PC-3 (cell line): ENCODE measurements around the gene UPK3A. TPM values are rescaled to one million over a fixed set of nuclear protein-coding genes. Genes with fewer than 3 reads are reported as not detected.

ENCODE experiments used
- ATAC-seq: fragments of 200-7000 bp; cut with Tn5 transposase; 2 replicates; pipeline ENCODE4 v1.9.1; 2020; ENCODE audit warnings: mild to moderate bottlenecking, moderate library complexity
- BruUV-seq: library from RNA; stranded (reverse); fragments of 400-500 nt; replicated peaks from 2 replicates; lab custom pipeline; 2021; lab: Mats Ljungman, UMichigan
- CTCF ChIA-PET: fragments of 300-600 bp; sonication (Branson Sonifier 250); formaldehyde crosslinking; loops from one replicate; lab custom pipeline; 2022; ENCODE audit warnings: antibody characterized with exemption; lab: Charles Lee
- POLR2A ChIA-PET: fragments of 300-600 bp; sonication (Branson Sonifier 250); formaldehyde crosslinking; loops from one replicate; lab custom pipeline; 2022; ENCODE audit warnings: antibody characterized with exemption; ENCODE audit not compliant: unreplicated experiment; lab: Charles Lee
- DNase-seq: peaks from one replicate; pipeline ENCODE4 v3.0.0-alpha.2; 2015
- H2AFZ ChIP-seq: fragments of 300-600 bp; sonication (generic); 2 replicates; pipeline ENCODE4 v1.6.0; 2016; ENCODE audit warnings: antibody characterized with exemption, low read length
- H3F3A ChIP-seq: fragments of 300-600 bp; sonication (generic); one replicate; pipeline ENCODE4 v1.6.0; 2017; ENCODE audit warnings: antibody characterized with exemption, low read length, control low read depth, mild to moderate bottlenecking; ENCODE audit not compliant: unreplicated experiment
- H3K27ac ChIP-seq: fragments of 300-600 bp; sonication (generic); 2 replicates; pipeline ENCODE4 v1.5.1; 2016; ENCODE audit warnings: mild to moderate bottlenecking, low read length
- H3K27me3 ChIP-seq: fragments of 300-600 bp; sonication (generic); 2 replicates; pipeline ENCODE4 v1.6.1; 2016; ENCODE audit warnings: low read length, mixed read lengths
- H3K36me3 ChIP-seq: fragments of 300-600 bp; sonication (generic); 2 replicates; pipeline ENCODE4 v1.6.1; 2016; ENCODE audit warnings: low read depth, mixed run types, low read length, mixed read lengths
- H3K4me1 ChIP-seq: fragments of 300-600 bp; sonication (generic); 2 replicates; pipeline ENCODE4 v1.5.1; 2016; ENCODE audit warnings: low read length; ENCODE audit not compliant: insufficient read depth
- H3K4me2 ChIP-seq: fragments of 300-600 bp; sonication (generic); 2 replicates; pipeline ENCODE4 v1.6.0; 2016; ENCODE audit warnings: low read length
- H3K4me3 ChIP-seq: fragments of 300-600 bp; sonication (generic); 2 replicates; pipeline ENCODE4 v1.5.1; 2016; ENCODE audit warnings: mild to moderate bottlenecking, low read length, mixed read lengths
- H3K79me2 ChIP-seq: fragments of 300-600 bp; sonication (generic); 2 replicates; pipeline ENCODE4 v1.6.1; 2017; ENCODE audit warnings: low read length, mixed read lengths
- H3K9ac ChIP-seq: fragments of 300-600 bp; sonication (generic); 2 replicates; pipeline ENCODE4 v1.6.0; 2016; ENCODE audit warnings: mild to moderate bottlenecking, low read length
- H3K9me2 ChIP-seq: fragments of 300-600 bp; sonication (generic); replicated peaks from 2 replicates; pipeline ENCODE4 v1.6.1; 2016; ENCODE audit warnings: mixed run types, low read length, mixed read lengths
- H3K9me3 ChIP-seq: fragments of 300-600 bp; sonication (generic); 2 replicates; pipeline ENCODE4 v1.6.1; 2016; ENCODE audit warnings: low read length, mixed read lengths
- H4K20me1 ChIP-seq: fragments of 300-600 bp; sonication (generic); 2 replicates; pipeline ENCODE4 v1.6.1; 2016; ENCODE audit warnings: low read length, mixed read lengths
- CTCF ChIP-seq: fragments of 300-600 bp; sonication (generic); conservative IDR thresholded peaks from 2 replicates; pipeline ENCODE4 v1.5.1; 2017; ENCODE audit warnings: antibody characterized with exemption, low read depth, mild to moderate bottlenecking, low read length
- EZH2 ChIP-seq: fragments of 300-600 bp; sonication (generic); IDR thresholded peaks from one replicate; pipeline ENCODE4 v1.6.1; 2017; ENCODE audit warnings: antibody characterized with exemption, mild to moderate bottlenecking, low read length; ENCODE audit not compliant: unreplicated experiment
- EZH2phosphoT487 ChIP-seq: fragments of 300-600 bp; sonication (generic); IDR thresholded peaks from 2 replicates; pipeline ENCODE4 v1.6.1; 2018; ENCODE audit warnings: mild to moderate bottlenecking, antibody characterized with exemption, low read length, borderline replicate concordance
- intact Hi-C: fragments of 100-400 bp; cut with micrococcal nuclease; formaldehyde crosslinking; loops from 2 replicates; pipeline ENCODE4 v1.9.0; 2023
- total RNA-seq: library from RNA; depleted of rRNA; stranded (reverse); fragments of >200 nt; gene quantifications from 2 replicates; pipeline ENCODE4 v1.2.3, GENCODE V29; 2014

The UPK3A gene
- total RNA-seq, 1 experiment from 2014 or later: 1.1 TPM

- ATAC-seq: peak; percentile 40
- Histone ChIP-seq H2AFZ (peak overlapping the region; percentile 70), H3K36me3 (no peaks in the 10 kb centered on the region), H3K79me2 (no peaks in the 10 kb centered on the region), H3K4me3 (peak overlapping the region; percentile 67), H3K27ac (no peak overlapping the region), H3F3A (no peaks in the 10 kb centered on the region), H3K9ac (peak overlapping the region; percentile 49), H3K4me1 (peaks cover 21% of the 10 kb centered on the region), H3K4me2 (peak overlapping the region; percentile 91), H3K9me2 (no peaks in the 10 kb centered on the region), H3K27me3 (no peaks in the 10 kb centered on the region), H3K9me3 (no peaks in the 10 kb centered on the region), H4K20me1 (no peaks in the 10 kb centered on the region)
- intact Hi-C loops: loop anchor here (2.0 kb wide), 1 partner anchor 23 kb away; the partner anchor contains the start of gene FAM118A
- no TSS peak for BruUV-seq
- POLR2A ChIA-PET: no interaction called here
- no peak for DNase-seq
- no peak for TF ChIP-seq EZH2
- TF ChIP-seq CTCF: no peak; the same call in 1 of the 2 replicates
- no peak for TF ChIP-seq EZH2phosphoT487
- CTCF ChIA-PET: no interaction called here
These were observed 712 bp downstream of the UPK3A start for GRCh38 chr22:45285263-45286058.

DNA sequence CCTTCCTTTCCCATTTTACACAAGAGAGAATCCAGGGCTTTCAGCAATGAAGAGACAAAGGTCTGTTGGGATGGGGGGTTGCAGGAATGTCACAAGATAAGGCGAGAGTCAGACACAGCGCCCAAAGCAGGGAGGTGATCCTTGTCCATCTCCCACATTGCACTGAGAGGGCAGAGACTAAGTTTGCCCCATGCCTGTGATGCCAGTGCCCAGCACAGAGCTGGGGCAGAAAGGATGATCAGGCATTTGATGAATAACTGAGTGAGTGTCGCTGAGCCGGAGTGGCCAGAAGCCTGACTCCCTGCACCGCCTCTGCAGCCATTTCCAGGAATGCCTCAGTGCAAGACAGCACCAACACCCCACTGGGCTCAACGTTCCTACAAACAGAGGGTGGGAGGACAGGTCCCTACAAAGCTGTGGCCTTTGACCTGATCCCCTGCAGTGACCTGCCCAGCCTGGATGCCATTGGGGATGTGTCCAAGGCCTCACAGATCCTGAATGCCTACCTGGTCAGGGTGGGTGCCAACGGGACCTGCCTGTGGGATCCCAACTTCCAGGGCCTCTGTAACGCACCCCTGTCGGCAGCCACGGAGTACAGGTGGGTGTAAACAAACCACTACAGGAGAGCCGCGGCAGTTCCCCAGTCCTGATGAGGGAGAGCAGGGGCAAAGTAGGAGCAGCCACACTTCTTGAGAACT lies 2.3 kb downstream of the UPK3A start:
- H3K4me2 ChIP-seq: no peak overlapping the region
- no peak overlapping the region for H3K4me3 ChIP-seq
- intact Hi-C loops: no loop called here
- BruUV-seq: no TSS peak
- no peak for ATAC-seq
- no peaks in the 10 kb centered on the region for H3K27me3 ChIP-seq
- H4K20me1 ChIP-seq: no peaks in the 10 kb centered on the region
- POLR2A ChIA-PET: no interaction called here
- DNase-seq: no peak
- peaks cover 15% of the 10 kb centered on the region for H3K4me1 ChIP-seq
- CTCF ChIA-PET: no interaction called here
- no peak overlapping the region for H2AFZ ChIP-seq
- no peak overlapping the region for H3K27ac ChIP-seq
- H3K9me3 ChIP-seq: no peaks in the 10 kb centered on the region
- no peaks in the 10 kb centered on the region for H3K36me3 ChIP-seq
- no peak for TF ChIP-seq EZH2phosphoT487
- no peak for TF ChIP-seq CTCF
- no peak for TF ChIP-seq EZH2
- H3K9me2 ChIP-seq: no peaks in the 10 kb centered on the region
- H3K9ac ChIP-seq: no peak overlapping the region
- no peaks in the 10 kb centered on the region for H3F3A ChIP-seq
- no peaks in the 10 kb centered on the region for H3K79me2 ChIP-seq
